Fibroblast of the conjunctiva (primary cell): ENCODE results near the gene PTPN13.

Experiments used
- DNase-seq: peaks from one replicate; pipeline ENCODE4 v3.0.0-alpha.2; 2010; ENCODE audit warnings: low read depth

PTPN13 gene

GRCh38 chr4:86593688-86594558 is at the start of gene PTPN13:
TSS of gene PTPN13 (plus strand) at chr4:86594315. CDS start at chr4:86635257, 40,942 bp downstream.
- DNase-seq: peak; percentile 98

GRCh38 chr4:86547140-86547539 is 47.0 kb upstream of the PTPN13 start:
- no peak for DNase-seq

DNA sequence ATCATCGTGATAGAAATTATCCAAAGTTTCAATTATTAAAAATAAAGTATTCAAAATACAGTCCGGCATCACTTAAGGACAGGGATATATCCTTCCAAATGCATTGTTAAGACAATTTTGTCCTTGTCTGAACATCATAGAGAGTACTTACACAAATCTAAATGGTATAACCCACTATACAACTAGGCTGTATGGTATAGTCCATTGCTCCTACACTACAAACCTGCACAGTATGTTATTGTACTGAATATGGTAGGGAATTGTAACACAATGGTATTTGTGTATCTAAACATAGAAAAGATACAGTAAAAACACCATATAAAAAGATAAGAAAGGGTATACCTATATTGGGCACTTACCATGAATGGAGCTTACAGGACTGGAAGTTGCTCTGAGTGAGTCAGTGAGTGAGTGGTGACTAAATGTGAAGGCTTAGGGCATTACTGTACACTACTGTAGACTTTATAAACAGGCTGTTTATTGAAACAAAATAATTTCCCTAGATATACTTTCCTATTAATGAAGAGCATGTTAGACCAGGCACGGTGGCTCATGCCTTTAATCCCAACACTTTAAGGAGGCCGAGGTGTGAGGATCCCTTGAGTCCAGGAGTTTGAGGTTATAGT is 44.8 kb upstream of the PTPN13 start:
- no peak for DNase-seq

GRCh38 chr4:86551387-86551786 is 42.7 kb upstream of the PTPN13 start:
- DNase-seq: no peak

DNA sequence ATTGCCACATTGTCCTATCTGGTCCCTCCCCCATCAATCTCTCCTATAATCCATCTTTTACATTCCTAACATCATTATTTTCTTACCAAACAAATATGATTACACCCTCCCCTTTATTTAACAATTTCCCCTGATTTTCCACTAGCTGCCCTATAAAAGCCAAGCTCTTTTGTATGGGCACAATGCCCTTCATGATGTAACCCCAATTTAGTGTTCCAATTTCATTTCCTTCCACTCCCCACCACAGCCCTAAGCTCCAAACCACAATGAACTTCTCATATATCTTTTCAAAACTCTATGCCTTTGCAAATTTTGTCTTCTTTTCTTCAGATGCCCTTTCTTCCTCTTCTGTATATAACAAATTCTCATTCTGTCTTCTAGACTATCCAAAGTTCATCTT is 39.5 kb upstream of the PTPN13 start:
- DNase-seq: no peak

DNA sequence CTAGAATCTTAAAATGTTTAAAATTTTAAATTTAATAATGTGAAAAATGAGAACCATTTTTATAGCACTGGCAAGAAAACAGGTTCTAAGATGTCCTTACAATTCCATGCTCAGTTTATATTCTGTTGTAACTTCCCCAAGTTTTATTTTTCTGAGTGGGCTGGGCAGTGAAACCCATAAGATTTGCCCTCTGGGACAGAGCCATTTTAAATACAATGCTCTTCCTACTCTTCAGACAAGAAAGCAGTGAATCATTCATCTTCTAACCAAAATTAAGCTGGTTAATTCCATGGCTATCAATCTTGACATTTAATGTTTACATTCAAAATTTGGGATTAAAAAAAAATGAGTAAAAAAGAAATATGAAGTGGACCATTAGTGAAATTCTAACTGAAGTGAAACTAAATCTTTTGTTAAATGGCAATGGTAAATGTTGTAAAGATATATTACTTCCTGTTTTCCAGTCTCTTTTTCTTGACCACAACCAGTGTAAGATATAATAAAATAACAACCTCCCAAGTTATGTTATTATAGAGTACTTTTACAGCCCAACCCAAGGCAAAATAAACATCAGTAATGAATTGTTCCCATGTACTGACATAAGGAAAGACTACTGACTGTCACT is 37.2 kb upstream of the PTPN13 start:
- DNase-seq: no peak

GRCh38 chr4:86557526-86557925 is 36.6 kb upstream of the PTPN13 start:
- DNase-seq: no peak

DNA sequence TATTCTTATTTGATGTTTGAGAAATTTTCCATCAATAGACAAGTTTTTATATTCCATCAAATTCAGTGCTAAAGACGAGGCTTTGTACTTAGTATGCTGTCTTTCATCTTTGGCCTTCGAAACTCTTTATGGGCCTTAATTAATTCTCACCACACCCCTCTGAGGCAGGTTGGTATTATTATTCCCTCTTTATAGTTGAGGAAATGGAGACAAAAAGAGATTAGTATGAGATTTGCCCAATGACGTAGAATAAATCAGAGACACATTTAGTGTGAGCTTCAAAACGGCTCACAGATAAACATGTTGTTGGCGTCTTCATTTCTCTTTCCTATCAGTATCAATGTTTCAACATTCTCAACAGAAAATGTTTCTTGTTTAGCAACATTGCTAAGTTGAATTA is 35.9 kb upstream of the PTPN13 start:
- no peak for DNase-seq

DNA sequence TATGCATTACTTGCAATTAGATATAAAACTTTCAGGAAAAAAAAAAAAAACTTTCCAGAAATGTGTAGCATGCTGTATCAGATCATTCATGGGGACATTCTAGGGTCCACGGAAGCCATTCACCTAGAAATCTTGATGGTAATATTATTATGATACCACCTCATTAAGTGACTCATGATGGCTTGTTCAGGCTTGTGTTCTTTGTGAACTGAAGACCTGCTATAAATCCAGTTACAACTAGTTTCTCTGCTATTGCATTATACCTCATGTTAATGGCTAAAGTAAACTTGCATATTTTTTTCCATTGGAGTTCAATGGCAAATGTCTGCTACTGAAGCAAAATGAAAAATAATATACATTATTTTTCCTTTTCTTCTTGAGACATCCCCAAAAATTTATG is 35.3 kb upstream of the PTPN13 start:
- no peak for DNase-seq

GRCh38 chr4:86560447-86560846 is 33.7 kb upstream of the PTPN13 start:
- DNase-seq: no peak

GRCh38 chr4:86561256-86561655 is 32.9 kb upstream of the PTPN13 start:
- DNase-seq: no peak

DNA sequence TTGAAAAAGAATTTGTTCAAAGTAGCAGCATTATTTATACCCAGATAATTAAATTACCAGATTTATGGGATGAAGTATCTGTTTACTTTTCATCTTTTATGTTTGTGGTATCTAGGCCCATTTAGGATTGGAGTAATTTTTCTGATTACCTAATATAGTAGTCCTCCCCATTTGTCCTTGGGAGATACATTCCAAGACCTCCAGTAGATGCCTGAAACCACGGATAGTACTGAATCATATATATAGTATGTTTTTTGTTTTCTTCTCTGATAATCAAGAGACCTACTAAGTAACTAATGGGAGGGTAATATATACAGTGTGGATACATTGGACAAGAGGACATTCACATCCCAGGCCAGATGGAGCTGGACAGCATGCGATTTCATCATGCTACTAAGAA is 30.7 kb upstream of the PTPN13 start:
- DNase-seq: no peak

- no peak for DNase-seq
Measured at GRCh38 chr4:86564795-86565194, 29.3 kb upstream of the PTPN13 start.

DNA sequence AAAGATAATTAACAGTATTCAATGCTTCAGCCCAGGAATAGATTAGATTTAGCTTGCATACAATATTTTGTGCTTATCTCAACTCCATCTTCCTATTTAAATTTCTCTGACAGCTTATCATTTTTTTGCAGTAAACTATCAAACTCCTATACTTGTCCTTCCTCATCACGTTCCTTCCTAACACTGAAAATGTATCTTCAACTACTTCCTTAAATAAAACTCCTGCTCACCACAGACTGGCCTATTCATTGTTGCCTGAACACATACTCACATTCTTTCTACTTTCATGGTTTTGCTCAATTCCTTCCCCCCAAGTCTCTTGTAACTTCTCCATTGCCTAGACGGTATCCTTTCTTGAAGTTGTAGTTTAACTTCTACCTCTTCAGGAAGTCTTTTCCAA is 28.5 kb upstream of the PTPN13 start:
- no peak for DNase-seq

- DNase-seq: no peak
Measured at GRCh38 chr4:86569103-86569870, 24.8 kb upstream of the PTPN13 start.

DNA sequence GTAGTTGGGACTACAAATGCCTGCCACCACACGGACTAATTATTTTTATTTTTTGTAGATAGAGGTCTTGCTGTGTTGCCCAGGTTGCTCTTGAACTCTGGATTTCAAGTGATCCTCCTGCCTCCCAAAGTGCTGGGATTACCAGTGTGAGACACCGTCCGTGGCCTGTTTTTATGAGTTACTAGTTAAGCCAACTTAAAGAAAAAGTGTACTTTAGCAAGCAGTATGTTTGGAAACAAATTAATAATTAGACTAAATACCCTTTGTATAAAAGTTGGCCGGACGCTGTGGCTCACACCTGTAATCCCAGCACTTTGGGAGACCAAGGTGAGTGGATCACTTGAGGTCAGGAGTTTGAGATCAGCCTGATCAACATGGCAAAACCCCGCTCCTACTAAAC is 14.2 kb upstream of the PTPN13 start:
- no peak for DNase-seq

DNA sequence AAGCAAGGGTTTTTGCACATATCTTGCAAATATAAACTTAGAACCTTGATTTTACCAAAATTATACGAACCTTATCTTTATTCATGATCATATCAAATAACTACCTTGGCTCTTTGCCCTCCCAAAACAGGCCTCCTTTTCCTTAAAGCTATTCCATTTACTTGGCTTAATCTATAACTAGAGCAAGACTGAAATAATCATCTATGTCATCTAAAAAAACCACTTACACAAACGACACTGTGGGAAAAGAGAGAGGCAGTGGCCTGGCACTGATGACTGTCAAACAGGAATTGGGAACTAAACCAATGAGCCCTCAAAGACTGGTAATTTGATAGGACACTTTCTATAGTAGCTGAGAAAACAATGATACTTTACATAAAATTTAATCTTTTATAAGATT is 11.7 kb upstream of the PTPN13 start:
- DNase-seq: no peak

DNA sequence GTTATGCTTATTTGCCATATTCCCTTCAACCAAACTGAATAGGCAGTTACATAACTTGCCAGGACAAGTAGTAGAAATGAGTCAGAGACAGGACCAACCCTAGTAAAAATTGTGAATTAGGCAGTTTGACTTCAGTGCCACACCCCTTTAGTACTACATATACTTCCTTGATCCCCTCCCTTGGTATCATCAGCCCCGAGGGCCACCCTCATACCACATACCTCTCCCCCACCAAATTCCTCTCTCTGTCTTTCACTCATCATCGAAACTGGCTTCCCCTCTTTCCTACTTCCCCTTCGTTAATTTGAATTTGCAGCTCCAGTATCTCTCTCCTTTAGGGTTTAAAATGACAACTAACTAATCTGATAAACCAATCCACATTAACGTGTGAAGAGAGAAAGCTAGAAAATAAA is 7.9 kb upstream of the PTPN13 start:
- DNase-seq: no peak

GRCh38 chr4:86586626-86587380 is 7.3 kb upstream of the PTPN13 start:
- DNase-seq: no peak

GRCh38 chr4:86587381-86588140 is 6.6 kb upstream of the PTPN13 start:
- DNase-seq: no peak
